Activated CD4-positive, alpha-beta T cell treated with anti-CD3 and anti-CD28 coated beads, Interleukin-2, amount 50 U/mL, for 48 hours (primary cell): ENCODE data around the gene ZNF536.

Experiments used
- DNase-seq, 2 experiments: peaks; one replicate each; pipeline ENCODE4 v3.0.0-alpha.2; 2020

Gene ZNF536

DNA sequence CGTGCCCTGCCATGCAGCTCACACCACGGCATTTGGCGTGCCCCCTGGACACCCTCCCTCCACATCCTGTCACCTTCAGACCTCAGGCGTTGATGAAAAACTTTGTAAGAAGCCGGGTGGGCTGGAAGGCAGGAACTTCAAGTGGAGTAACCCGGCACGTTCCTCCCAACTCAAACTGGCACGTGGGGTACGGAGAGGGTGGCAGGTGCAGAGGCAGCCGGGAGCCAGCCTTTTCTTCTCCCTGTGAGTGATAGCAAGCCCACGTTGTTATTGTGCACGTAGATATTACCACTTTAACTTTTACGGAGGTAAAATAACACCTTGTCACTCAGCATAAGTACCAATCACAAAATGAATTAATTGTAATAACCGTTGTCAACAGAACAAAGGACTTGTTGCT is 198.0 kb downstream of the ZNF536 start:
- no peak for DNase-seq

DNA sequence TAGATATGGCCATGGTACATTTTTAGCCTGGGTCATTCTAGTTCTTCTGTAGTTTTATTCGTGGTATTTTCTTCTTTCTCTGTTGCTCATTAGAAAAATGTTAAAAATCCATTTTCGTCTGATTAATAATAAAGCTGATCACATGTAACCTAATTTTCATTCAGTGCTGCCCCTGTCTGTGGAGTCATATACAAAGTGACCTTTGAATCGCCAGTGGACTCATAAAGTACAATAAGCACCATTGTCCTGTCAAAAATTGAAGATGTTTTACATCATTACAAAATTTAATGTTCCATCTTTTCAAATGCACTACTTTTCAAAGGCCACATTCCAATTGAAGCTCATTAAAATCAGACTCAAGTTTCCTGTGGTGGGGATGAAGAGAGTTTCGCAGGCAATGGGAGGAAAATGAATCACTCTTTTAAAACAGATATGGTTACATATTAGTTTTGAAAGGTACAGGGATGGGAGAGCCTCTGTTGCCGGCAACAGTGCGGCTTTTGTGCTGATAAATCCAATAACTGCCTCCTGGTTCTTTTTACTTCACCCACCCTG is 205.4 kb downstream of the ZNF536 start:
- no peak for DNase-seq

DNA sequence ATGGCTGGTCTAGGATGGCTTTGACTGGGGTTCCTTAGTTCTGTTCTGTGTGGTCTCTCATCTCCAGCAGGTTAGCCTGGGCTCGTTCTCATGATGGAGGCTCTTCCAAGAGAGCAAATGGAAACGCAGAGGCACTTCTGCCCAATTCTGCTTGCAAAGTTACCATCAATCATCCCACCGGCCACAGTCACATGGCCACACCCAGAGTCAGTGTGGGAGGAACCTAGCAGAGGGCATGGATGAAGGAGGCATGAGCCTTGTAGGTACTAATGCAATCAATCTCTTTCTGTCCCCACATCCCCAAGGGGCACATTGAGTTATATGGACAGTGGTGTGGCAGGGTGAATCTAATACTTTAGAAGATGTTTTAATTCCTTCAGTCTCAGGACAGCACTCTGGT is 207.2 kb downstream of the ZNF536 start:
- no peak for DNase-seq

DNA sequence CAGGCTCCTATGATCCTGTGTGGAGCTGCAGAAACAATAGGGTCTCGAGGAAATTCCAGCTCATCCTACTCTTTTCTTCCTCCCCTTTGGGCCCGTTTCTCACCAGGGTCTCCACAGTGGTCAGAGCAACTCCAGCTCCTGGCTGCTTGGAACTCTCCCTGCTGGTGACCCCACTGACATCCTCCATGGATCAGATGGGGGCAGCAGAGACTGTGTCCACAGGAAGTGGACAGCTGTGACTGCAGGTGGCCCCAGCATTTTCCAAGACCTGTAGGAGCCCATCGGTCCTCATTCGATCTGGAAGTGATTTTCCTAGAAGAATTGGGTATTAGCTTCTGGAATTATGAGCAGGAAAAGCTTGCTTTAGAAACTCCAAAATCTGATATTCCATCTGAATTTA is 208.5 kb downstream of the ZNF536 start:
- no peak for DNase-seq

DNA sequence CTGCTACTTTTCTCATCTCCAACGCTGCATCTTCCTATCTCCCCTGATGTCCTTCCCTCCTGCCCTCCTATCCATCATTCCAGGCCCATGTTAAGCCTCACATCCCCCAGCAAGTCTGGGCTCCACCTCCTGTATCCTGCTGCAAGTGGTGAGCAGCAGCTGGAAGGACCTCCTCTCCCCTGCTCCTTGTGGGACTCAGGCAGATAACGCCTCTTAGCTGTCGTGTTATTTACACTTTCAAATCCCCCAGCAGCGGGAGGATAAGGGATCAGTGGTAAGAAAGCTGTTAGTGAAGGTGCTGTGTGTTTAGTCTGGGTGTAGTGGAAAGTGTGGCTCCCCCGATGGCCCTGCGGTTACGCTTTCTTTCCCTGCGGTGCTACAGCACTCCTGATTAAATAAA is 211.9 kb downstream of the ZNF536 start:
- no peak for DNase-seq

DNA sequence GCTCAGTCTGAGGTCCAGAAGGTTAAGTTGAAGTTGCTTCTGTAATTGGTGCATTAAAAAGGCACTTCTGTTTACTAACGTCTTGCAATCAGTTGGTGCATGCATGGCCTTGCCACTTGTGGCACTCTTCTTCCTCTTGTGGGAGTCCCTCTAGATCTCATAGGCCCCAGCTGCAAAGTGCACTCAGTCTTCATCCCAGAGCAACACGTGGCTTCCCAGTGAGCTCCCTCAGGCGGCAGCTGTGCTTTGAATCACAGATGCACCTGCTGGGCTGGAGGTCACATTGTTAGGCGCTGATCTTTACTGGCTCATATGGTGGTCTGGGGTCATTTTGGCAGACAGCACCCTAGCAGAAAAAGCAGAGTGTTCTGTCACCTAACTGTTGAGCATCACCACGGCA is 215.7 kb downstream of the ZNF536 start:
- DNase-seq = no peak

DNA sequence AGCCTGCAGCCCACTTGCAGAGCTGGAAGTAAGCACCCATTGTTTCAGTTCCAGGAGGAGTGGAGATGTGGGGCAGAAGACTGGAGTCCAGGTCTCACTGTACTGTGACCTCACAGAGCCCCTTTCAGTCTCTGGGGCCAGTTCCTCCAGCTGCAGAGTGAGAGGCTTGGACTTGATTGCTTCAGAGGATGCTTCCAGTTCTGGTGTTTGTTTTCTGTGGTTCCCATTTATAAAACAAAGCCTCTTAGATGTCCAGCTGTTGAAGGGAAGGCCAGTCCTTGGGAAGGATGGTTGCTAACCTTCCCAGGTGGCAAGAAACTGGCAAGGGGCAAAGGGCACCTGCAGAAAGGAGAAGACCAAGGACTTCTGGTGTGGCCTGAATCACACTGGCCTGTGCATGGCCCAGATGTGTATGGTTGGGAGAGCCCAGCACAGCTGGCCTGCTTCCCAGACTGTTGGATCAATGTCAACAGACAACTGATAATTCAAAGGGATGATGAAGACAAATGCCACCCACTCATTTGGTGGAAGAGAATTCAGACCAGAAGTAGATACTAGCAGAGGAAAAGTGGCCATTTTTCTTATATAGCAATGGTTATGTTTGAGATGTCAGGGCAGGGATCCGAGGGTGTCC is 218.5 kb downstream of the ZNF536 start:
- no peak for DNase-seq

DNA sequence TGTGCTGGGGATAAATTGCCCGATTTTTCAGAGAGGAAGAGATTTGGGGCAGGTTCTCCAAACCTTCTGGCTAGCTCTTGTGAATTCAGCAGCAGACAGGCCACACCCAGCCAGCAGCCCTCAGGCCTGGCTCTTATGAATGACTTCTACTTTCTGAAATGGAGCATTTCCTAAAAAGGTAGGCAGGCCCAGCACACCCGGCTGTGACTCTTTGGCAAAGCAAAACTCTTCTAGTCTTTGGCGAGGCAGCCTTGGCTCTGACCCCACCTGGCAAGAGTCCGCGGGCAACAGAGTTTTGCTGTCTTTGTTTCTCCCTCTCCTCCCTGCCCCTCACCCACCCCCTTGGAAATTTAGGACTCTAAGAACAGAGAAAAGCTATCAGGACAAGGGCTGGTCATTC is 221.2 kb downstream of the ZNF536 start:
- no peak for DNase-seq

DNA sequence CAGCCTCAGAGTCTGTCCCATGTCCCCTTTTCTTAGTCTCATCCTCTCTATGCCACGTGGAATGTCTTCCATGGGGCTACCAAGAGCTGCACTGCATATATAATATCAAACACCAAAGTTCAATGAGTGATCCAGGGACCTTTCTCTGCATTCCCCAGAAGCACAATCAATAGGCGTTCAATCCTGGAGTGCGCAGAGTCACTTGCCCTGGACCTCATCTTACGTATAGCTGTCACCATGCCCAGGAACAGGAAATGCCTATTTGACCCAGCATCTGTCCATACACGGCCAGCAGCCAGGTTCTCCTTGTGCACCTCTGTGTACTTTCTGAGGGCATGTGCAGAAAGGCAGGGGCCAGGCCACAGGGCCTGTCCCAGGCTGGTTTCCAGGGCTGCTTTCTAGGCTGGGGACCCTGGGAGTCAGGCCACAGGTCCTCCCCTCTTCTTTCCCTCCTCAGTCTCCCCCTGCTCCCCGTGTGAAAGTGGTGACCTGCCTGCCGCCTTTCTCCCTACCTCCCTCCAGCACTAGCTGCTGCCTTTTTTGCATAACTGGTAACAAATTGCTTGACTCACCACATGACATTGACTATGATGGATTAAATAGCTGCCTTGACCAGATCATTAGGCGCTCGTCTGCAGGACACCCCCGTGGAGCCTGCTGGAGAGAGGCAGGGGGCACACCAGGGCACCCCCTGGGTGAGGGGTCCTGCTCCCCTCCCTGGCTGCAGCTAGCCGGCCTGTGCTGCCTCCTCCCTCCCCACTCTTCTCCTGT is 222.0 kb downstream of the ZNF536 start:
- DNase-seq = no peak

DNA sequence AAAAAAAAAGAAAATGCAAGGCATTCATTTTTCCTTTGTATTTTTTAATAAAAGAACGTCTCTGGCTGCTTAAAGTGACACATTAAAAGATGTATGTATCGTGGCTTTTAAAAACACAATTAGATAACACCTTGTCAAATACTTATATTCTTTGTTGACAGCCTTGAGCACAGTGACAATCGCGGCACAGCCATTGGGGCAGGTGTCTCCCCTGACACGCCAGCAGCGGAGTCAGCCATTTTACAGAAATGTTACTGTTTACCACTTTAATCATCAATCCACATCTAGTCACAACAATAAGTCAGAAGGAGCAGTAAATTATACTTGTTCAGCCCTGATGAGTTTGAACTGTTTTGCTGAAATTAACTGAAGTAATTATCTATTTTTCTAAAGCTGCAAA is 224.1 kb downstream of the ZNF536 start:
- DNase-seq = no peak

DNA sequence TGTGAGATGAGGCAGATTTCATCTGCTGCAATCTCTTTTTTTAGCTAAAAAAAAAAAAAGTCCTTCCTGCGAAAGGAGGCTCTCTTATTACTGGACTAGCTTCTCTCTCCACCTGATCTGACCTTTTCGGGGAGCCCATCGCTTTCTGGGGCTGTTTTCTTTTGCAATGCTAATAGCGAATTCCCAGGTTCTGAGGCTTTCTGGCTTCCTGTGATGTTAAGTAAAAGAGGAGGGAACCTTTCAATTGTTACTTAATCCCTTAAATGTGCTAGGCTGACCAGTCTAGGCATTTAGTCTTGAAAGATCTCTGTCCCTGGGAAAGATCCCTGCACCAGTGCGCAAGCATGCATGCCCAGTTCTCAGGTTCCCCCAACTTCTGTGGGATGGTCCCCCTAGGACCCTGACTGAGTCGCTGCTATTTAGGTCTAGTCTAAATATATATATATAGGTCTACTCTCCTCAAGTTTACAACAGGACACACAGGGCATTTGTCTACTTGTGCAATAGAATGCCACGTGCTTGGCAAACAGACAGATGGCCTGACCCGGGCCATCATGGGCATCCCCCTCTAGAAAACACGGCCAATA is 224.7 kb downstream of the ZNF536 start:
- no peak for DNase-seq

DNA sequence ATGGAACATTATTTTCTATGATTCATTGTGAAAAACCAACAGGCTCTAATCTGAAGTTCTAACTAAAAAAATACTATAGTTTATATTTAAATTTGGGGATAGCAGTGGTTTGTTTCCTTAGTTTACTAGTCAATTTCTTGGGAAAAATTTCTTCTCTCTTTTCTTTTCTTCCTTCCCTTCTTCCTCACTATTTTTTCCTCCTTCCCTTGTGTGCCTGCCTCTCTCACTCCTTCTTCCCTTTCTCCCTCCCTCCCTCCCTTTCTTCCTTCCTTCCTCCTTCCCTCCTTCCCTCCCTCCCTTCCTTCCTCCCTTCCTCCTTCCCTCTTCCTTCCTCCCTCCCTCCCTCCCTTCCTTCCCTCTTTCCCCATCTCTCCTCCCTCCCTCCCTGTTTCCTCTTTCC is 226.5 kb downstream of the ZNF536 start:
- no peak for DNase-seq

DNA sequence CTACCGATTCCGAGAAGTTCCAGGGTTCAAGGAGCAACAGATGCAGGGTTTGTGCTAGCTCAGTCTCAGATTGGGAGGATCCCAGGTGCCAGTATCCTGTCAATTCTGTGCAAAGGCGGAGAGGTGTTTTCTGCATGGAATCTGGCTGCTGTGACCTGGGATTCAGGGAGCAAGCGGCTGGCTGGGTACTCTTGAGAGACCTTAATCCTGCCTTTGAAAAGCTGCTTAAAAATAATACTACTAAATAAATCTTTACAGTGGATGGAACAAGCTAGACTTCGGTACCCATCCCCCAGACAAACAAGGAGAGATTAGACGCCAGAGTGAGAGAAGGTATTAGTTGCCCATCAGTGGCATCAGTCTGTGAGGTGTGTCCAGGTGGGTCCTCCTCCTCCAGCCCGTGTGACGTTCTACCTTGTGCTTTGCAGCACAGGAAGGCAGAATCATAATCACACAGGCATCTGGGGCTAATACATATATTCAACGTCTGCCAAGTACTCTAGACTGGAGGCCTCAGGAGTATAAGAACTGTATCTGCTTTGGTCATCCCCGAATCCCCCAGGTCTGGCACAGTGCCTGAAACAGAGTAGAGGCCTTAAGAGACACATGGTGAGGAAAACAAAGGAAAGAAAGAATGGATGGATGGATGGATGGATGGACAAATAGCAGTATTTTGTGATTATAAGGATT is 230.6 kb downstream of the ZNF536 start:
- DNase-seq = no peak

DNA sequence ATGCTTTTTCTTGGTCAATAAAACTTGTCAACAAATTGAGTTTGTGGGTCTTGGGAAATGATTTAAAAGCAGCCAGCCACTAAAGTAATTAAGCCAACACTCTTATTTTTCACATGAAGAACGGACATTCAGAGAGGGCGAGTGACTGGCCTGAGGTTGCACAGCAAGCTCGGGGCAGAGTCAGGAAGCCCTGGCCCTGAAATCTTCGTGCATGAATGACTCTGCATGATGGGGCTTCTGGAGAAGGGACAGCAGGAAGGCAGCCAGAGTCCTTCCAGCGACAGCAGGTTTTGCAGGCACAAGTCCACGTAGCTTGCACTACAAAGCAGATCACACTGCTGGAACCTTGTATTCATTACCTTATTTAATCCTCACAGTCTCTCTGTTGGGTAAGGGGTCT is 232.5 kb downstream of the ZNF536 start:
- no peak for DNase-seq

DNA sequence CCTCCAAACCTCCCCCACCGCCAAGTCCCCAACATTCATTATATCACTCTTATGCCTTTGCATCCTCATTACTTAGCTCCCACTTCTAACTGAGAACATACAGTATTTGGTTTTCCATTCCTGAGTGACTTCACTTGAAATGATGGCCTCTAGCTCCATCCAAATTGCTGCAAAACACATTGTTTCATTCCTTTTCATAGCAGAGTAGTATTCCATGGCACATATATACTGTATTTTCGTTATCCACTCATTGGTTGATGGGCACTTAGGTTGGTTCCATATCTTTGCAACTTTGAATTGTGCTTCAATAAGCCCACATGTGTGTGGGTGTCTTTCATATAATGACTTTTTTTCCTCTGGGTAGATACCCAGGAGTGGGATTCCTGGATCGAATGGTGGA is 233.1 kb downstream of the ZNF536 start:
- DNase-seq = no peak

DNA sequence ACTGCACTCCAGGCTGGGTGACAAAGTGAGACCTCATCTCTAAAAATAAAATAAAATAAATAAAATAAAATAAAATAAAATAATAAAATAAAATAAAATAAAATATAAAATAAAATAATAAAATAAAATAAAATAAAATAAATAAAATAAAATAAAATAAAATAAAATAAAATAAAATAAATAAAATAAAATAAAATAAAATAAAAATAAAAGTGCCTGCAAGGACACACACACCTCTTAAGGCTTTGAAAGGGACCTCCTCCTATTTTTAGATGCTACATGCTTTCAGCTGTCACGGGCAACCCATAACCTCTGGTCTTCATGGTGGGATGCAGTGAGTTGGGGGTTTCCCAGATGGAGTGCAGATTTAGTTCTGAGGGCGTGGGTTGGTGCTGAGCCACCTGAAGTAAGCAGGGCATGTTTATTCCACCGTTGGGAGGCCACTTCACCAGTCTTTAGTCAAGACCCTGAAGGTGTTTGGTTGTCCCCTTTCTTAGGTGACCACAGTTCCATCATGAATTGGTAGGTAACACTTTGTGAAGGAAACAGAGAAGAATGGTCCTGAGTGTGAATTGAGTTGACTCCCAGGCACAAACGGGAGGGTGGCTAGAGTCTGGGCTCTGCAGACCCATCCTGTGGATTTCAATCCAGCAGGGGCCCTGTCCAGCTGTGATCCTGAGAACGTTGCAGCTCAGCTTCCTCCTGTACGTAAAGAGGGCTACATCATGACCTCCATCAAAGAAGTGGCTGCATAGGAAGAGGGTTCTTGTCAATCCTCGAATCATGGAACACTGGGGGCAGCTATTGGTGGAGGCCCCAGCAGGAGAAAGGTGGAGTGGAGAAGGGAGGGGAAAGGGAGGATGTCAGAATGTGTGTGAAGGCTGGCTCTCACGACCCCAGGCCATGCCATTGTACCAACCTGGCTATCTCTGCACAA is 234.2 kb downstream of the ZNF536 start:
- DNase-seq = no peak
